RCC 7860 (cell line): ENCODE measurements around the gene PREX1.

ENCODE experiments used
- DNase-seq: peaks from one replicate; pipeline ENCODE4 v3.0.0-alpha.2; 2015; ENCODE audit warnings: low spot score
- FAIRE-seq: peaks from 2 replicates; lab custom pipeline; 2012; peaks lifted over from hg19 to GRCh38; lab: Jason Lieb, UNC

The PREX1 gene

DNA sequence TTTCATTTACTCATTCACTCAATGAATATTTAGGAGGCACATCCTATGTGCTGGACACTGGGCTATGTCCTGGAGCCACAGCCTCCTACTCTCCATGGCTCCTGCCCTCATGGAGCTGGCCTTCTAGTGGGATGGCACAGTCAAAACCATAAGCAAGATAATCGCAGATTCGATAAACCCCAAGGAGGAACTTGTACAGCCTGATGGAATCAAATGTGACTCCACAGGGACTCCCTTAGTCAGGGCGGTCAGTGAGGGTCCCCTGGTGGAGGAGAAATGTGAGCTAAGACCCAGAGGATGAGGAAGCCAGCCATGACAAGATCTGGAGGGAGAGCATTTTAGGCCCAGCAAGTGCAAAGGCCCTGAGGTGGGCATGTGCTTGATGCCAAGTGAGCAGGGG is 211.9 kb downstream of the PREX1 start:
- FAIRE-seq (no peak), DNase-seq (no peak)

GRCh38 chr20:48614593-48615274 is 213.1 kb downstream of the PREX1 start:
- DNase-seq: no peak
- no peak for FAIRE-seq

DNA sequence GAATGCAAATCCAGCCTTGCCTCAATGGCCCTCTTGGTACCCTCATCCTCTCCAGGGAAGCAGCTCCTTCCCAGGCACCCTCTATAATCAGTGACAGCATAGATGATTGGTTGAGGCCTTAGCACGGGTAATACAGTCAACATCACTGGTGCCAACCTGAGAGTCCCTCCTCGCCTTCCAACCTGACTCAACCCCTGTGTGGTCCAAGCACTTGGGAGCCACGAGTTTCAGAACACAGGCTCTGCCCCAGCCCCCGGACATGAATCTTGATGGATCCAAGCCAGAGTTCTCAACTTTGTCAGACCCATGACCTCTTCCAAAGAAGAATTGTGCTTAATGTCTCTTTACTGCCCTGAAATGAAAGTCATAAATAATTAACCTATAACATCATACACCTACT is 213.9 kb downstream of the PREX1 start:
- no peak for FAIRE-seq

DNA sequence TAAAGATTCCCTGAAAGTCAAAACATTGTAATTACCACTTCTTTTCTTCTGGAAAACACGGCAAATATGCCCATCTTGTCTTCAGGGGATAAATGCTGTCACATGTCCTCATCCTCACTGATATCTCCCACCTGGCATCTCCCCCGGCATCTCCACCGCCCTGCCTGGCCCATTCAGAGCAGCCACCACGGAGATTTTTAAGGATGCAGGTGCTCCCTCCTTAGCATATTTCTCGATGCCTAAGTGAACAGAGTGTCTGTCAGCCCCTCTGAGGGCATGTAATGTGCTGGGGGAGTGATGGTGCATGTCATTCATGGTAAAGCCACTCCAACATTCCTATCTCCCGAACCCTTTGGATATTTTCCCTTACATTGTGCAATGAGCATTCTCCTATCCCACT is 215.5 kb downstream of the PREX1 start:
- DNase-seq: no peak
- FAIRE-seq: no peak

More for the DNA sequence above, 213.9 kb downstream of the PREX1 start:
- no peak for DNase-seq

DNA sequence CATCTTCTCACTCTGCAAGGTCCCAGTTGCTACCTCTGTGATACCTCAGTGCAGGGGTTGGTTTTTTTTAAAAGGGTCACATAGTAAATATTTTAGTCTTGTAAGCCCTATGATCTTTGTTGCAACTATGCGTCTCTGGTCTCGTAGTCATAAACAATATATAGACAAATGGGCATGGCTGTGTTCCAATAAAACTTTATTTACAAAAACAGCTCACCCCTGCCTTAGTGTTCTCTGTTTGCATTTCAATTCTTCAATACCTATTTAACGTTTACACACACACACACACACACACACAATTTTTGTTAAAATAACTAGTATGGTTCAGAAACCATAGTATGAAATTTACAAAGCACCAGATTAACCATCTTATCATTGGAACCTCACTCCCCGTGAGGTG is 216.8 kb downstream of the PREX1 start:
- DNase-seq (no peak), FAIRE-seq (no peak)

- FAIRE-seq (no peak), DNase-seq (no peak)
Observed at GRCh38 chr20:48609491-48609978, 218.3 kb downstream of the PREX1 start.

GRCh38 chr20:48608756-48609155 is 219.0 kb downstream of the PREX1 start:
- no peak for DNase-seq
- no peak for FAIRE-seq

DNA sequence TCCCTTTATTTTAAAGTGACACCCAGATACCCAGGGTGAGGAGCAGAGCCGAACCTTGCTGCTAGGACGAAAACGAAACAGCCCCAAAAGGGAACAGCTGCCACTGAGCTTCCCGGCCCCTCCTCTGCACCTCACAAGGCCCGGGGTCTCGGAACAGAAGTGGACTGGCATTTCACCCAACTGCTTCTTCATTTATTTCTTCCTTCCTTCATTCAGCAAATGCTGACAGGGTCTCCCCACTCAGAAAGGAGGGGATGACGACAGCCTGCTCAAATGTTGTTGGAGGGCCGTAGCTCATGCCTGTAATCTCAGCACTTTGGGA is 220.3 kb downstream of the PREX1 start:
- FAIRE-seq (no peak), DNase-seq (no peak)

- FAIRE-seq (no peak), DNase-seq (no peak)
Observed at GRCh38 chr20:48606841-48607543, 220.8 kb downstream of the PREX1 start.

GRCh38 chr20:48606172-48606840 is 221.5 kb downstream of the PREX1 start:
- DNase-seq (no peak), FAIRE-seq (no peak)

DNA sequence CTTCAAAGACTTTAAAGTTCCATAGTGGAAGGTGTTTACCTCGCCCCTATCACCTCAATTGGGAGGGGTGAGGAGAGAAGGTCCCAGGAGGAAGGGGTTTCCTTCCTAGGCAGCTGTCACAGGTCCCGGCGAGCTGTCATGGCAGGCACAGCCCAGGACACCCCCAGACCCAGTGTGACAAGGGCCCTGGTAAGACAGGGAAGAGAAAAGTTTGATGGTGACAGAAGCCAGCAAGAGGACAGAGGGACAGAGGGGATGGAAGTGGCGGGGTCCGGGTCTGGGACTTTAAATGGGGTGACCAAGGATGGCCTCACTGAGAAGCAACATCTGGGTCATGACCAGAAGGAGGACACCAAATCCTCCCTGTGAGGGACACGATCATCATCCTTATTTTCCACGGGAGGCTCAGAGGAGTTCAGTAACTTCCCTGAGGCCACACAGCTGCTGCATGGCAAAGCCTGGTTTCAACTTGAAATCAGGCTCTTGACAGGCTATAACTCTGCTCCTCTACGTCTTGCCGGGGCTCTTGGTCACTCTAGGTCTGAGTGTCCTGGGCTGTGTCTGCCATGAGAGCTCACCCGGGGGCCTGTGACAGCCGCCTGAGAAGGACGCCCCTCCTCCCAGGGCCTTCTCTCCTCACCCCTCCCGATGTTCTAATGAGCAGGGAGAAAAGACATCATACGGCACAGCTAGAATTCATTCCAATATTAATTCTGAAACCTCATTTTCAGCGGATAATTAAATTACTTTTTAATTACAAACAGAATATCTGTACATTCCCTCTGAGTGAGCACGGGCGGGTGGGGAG is 222.2 kb downstream of the PREX1 start:
- FAIRE-seq (no peak), DNase-seq (no peak)

DNA sequence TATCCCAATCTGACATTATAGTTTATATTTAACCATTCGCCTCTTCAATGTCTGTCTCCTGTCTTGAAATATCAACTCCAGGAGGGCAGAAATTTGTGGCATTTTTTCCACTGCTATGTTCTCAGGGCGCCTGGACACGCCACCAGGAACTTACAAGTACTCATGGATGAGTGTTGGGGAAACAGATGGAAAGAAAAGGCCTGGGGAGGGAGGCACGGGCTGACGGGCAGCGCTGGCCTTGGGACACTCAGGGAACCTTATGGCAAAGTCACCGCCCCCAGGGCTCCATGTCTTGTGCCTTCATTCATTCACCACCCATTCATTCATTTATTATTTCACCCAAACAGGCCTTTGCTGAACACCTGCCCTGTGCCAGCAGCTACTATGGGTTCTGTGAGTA is 222.9 kb downstream of the PREX1 start:
- DNase-seq: no peak
- FAIRE-seq: no peak

- DNase-seq (no peak), FAIRE-seq (no peak)
Observed at GRCh38 chr20:48604426-48604825, 223.4 kb downstream of the PREX1 start.

- DNase-seq (no peak), FAIRE-seq (no peak)
Observed at GRCh38 chr20:48603819-48604405, 223.9 kb downstream of the PREX1 start.

GRCh38 chr20:48603116-48603818 is 224.5 kb downstream of the PREX1 start:
- DNase-seq: no peak
- no peak for FAIRE-seq

DNA sequence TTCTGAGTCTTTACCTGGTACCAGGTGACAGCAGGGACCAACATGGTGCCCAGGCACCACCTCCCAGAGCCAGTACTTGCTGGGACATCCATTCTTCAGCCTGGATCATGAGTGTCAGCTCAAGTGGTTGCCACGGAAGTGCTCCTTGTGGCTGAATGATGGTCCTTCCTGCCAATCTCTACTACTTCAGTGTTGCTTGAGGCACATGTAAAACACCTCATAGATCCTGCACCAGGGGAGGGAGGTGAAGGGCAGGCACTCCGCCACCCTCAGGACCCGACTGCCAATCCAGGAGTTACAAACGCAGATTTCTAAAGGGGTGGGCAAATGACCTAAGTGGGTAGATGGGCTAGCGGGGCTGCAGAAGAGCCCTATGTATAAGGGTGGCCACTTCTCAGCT is 226.0 kb downstream of the PREX1 start:
- no peak for FAIRE-seq
- DNase-seq: no peak

DNA sequence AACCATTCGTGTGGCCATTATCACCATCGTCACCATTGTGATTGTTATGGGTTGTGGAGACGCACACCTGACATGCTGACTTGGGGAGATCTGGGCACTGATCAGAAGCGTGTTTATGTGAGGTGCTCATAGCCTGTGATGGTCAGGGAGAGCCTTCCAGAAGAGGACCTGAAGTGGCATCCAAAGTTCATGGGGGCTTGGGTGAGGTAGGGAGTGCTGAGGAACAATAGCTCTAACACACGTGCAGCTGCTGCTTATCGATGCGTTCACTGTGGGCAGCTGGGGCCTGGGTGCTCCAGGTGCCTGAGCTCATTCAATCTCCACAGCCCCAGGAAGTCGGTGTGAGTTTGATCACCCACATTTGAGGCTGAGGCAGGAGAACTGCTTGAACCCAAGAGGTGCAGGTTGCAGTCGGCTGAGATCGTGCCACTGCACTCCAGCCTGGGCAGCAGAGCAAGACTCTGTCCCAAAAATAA is 227.3 kb downstream of the PREX1 start:
- DNase-seq (no peak), FAIRE-seq (no peak)

DNA sequence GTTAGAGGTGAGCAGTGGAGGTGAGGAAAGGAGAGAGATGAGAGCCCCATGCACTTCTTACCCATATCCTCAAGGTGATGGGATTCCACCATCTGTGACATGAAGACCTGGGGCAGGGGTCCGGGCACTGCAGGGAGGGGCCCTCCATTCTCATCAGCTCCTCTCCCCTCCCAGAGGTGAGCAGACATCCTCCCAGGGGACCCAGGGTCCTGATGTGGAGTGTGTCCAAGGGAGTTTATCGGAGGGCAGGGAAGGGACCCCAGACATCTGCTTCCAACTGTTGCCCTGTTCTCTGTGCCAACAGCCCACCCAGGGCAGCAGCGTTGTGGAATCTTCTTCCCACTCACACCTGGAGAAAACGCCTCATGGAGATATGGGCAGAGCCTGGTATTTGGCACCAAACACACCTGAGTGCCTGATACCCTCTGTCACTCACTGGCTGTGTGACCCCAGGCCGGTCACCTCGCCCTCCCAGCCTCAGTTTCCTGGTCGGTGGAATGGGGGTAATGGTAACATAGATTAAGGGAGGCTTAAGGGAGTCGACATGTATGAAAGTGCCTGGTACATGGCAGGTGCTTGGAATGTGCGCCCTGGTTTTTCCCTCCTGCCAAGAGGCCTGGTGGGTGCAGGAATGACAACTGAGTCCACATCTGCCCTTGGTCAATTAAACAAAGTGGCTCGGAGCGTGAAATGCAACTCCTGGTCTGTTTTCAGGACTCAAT is 227.9 kb downstream of the PREX1 start:
- DNase-seq (no peak), FAIRE-seq (no peak)

- no peak for DNase-seq
- no peak for FAIRE-seq
Observed at GRCh38 chr20:48599106-48599747, 228.6 kb downstream of the PREX1 start.
